KMS-11 (cell line): Measurements from ENCODE around the gene MIP.

Experiments used
- H2AFZ ChIP-seq: fragments of 200-600 bp; sonication (generic); 2 replicates; pipeline ENCODE4 v1.6.1; 2016; ENCODE audit warnings: antibody characterized with exemption, mixed run types, low read depth
- H3K27ac ChIP-seq: fragments of 200-600 bp; sonication (generic); 2 replicates; pipeline ENCODE4 v1.6.1; 2016; ENCODE audit warnings: mild to moderate bottlenecking, mixed run types
- H3K27me3 ChIP-seq: fragments of 200-600 bp; sonication (generic); 2 replicates; pipeline ENCODE4 v1.6.1; 2017; ENCODE audit warnings: mild to moderate bottlenecking, low read depth, mixed run types, moderate library complexity; ENCODE audit not compliant: insufficient read depth
- H3K36me3 ChIP-seq: fragments of 200-600 bp; sonication (generic); 2 replicates; pipeline ENCODE4 v1.6.1; 2017; ENCODE audit warnings: mild to moderate bottlenecking, mixed run types; ENCODE audit not compliant: insufficient read depth
- H3K4me1 ChIP-seq: fragments of 200-600 bp; sonication (generic); 2 replicates; pipeline ENCODE4 v1.6.1; 2016; ENCODE audit warnings: mild to moderate bottlenecking, low read depth, mixed run types; ENCODE audit not compliant: poor library complexity, severe bottlenecking
- H3K4me2 ChIP-seq: fragments of 200-600 bp; sonication (generic); 2 replicates; pipeline ENCODE4 v1.7.0; 2016; ENCODE audit warnings: mild to moderate bottlenecking, mixed run types
- H3K4me3 ChIP-seq: fragments of 200-600 bp; sonication (generic); IDR thresholded peaks from 2 replicates; pipeline ENCODE4 v1.6.1; 2017; ENCODE audit warnings: low read depth, low read length, mixed read lengths; ENCODE audit not compliant: insufficient read depth
- H3K79me2 ChIP-seq: fragments of 200-600 bp; sonication (generic); 2 replicates; pipeline ENCODE4 v1.6.1; 2016; ENCODE audit warnings: low read depth, mixed run types; ENCODE audit not compliant: insufficient read depth
- H3K9ac ChIP-seq: fragments of 200-600 bp; sonication (generic); 2 replicates; pipeline ENCODE4 v1.6.1; 2016; ENCODE audit warnings: mild to moderate bottlenecking, mixed run types
- H4K20me1 ChIP-seq: fragments of 200-600 bp; sonication (generic); 2 replicates; pipeline ENCODE4 v1.6.1; 2016; ENCODE audit warnings: mild to moderate bottlenecking, mixed run types; ENCODE audit not compliant: insufficient read depth
- TF ChIP-seq, protein P1 (sequence below): fragments of 200-600 bp; sonication (generic); conservative IDR thresholded peaks from 2 replicates; pipeline ENCODE4 v1.6.1; 2017; ENCODE audit warnings: low read depth, mild to moderate bottlenecking, antibody characterized with exemption, low read length, moderate library complexity, mixed read lengths

MIP gene

DNA sequence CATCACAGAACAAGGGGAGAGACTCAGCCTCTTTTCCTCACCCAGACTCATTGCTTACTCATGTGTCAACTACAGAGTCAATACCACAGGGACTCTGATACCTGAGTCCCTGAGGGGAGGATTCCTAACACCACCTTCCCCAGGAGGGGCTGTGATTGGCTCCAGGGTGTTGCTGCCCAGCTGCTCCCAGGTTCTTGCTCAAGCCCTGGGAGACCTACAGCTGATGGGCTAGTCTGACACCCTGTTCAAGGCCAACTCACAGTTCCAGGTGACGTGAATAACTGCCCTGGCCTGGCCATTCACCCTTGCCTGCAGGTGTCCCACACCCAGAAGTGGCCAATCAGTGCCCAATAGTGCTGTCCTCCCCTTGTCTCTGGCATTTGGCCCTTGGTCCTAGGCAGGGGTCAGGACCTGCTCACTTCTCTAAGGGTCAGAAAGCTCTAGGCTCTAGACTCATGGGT, 22.5 kb upstream of the MIP start:
- no peak overlapping the region for H3K9ac ChIP-seq
- H3K4me2 ChIP-seq = no peak overlapping the region
- H2AFZ ChIP-seq = no peak overlapping the region
- peaks cover 5% of the 10 kb centered on the region for H3K4me1 ChIP-seq
- TF ChIP-seq, protein P1, sequence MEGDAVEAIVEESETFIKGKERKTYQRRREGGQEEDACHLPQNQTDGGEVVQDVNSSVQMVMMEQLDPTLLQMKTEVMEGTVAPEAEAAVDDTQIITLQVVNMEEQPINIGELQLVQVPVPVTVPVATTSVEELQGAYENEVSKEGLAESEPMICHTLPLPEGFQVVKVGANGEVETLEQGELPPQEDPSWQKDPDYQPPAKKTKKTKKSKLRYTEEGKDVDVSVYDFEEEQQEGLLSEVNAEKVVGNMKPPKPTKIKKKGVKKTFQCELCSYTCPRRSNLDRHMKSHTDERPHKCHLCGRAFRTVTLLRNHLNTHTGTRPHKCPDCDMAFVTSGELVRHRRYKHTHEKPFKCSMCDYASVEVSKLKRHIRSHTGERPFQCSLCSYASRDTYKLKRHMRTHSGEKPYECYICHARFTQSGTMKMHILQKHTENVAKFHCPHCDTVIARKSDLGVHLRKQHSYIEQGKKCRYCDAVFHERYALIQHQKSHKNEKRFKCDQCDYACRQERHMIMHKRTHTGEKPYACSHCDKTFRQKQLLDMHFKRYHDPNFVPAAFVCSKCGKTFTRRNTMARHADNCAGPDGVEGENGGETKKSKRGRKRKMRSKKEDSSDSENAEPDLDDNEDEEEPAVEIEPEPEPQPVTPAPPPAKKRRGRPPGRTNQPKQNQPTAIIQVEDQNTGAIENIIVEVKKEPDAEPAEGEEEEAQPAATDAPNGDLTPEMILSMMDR = no peak
- H3K27me3 ChIP-seq = no peaks in the 10 kb centered on the region
- H4K20me1 ChIP-seq = no peaks in the 10 kb centered on the region
- no peaks in the 10 kb centered on the region; the same call in 1 of the 2 replicates for H3K36me3 ChIP-seq
- H3K4me3 ChIP-seq = no peak overlapping the region
- peaks cover 19% of the 10 kb centered on the region; the same call in 1 of the 2 replicates for H3K79me2 ChIP-seq
- no peak overlapping the region for H3K27ac ChIP-seq

DNA sequence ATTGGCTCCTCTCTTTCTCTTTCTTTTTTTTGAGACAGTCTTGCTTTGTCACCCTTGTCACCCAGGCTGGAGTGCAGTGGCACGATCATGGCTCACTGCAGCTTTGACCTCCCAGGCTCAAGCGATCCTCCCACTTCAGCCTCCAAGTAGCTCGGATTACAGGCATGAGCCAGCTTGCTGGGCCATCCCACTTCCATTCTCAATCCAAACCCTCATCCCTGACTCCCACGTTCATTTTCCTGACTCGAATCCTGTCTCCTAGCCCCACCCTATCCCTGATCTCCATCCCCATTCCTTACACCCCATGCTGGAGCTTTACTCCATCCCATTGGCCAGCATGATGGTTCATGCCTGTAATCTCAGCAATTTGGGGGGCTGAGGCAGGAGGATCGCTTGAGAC, 21.7 kb upstream of the MIP start:
- Histone ChIP-seq H4K20me1 (no peaks in the 10 kb centered on the region), H3K4me3 (no peak overlapping the region), H3K79me2 (peaks cover 27% of the 10 kb centered on the region; the same call in 1 of the 2 replicates), H3K27ac (no peak overlapping the region), H3K9ac (no peak overlapping the region), H3K36me3 (no peaks in the 10 kb centered on the region; the same call in 1 of the 2 replicates), H3K27me3 (no peaks in the 10 kb centered on the region), H3K4me2 (no peak overlapping the region), H2AFZ (no peak overlapping the region), H3K4me1 (peaks cover 14% of the 10 kb centered on the region)
- TF ChIP-seq, protein P1 = no peak

DNA sequence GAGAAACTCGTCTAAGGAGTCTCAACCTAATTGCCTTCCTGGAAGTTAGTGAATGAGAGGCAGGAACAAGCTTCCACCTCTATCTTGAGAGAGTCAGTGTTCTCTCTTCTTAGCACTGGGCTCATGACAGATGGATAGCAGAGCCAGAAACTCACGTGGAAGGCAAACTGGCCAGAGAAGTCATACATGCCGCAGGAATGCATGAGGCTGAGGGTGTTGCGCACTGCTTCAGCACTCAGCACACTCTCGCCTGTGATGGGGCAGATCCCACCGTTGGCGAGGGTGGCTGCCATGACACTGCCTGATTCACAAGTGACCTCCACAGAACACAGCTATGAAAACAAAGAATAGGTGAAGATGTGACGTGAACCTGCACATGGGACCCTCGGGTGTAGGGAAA, 19.9 kb upstream of the MIP start:
- H3K4me2 ChIP-seq = no peak overlapping the region
- no peak overlapping the region for H3K4me3 ChIP-seq
- peaks cover 31% of the 10 kb centered on the region for H3K4me1 ChIP-seq
- no peak overlapping the region for H3K9ac ChIP-seq
- H2AFZ ChIP-seq = no peak overlapping the region
- H3K79me2 ChIP-seq = peaks cover 45% of the 10 kb centered on the region
- TF ChIP-seq, protein P1 = no peak
- H3K27me3 ChIP-seq = no peaks in the 10 kb centered on the region
- no peaks in the 10 kb centered on the region for H4K20me1 ChIP-seq
- no peaks in the 10 kb centered on the region; the same call in 1 of the 2 replicates for H3K36me3 ChIP-seq
- H3K27ac ChIP-seq = no peak overlapping the region

DNA sequence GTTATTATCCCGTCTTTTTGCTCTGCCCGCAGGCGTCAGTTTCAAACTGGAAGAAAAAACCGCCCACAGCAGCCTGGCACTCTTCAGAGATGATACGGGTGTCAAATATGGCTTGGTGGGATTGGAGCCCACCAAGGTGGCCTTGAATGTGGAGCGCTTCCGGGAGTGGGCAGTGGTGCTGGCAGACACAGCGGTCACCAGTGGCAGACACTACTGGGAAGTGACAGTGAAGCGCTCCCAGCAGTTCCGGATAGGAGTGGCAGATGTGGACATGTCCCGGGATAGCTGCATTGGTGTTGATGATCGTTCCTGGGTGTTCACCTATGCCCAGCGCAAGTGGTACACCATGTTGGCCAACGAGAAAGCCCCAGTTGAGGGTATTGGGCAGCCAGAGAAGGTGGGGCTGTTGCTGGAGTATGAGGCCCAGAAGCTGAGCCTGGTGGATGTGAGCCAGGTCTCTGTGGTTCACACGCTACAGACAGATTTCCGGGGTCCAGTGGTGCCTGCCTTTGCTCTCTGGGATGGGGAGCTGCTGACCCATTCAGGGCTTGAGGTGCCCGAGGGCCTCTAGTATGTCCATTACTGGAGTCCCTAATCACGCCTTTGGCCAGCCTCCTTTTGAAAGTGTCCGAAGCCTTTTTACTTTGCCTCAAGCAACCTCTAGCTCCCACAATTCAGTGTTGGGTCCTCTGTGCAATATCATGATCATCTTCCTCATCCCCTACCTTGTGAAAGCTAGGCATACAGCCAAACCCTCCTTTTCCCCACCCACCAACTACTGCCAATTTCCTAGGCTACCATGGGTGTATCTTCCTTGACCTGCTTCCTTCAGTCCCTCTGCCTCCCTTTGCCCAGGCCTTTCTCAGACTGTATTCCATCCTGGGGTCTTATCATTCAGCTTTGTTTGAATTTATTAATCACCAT, 14.8 kb upstream of the MIP start:
- Histone ChIP-seq H3K9ac (peak overlapping the region; percentile 92), H2AFZ (peak overlapping the region; percentile 74), H3K79me2 (peaks cover 55% of the 10 kb centered on the region), H3K4me3 (peak overlapping the region; percentile 77), H3K4me2 (peak overlapping the region; percentile 79), H3K36me3 (no peaks in the 10 kb centered on the region; the same call in 1 of the 2 replicates), H3K27ac (peak overlapping the region; percentile 91), H3K27me3 (no peaks in the 10 kb centered on the region), H4K20me1 (no peaks in the 10 kb centered on the region), H3K4me1 (peaks cover 44% of the 10 kb centered on the region)
- TF ChIP-seq, protein P1 = no peak
